Suprapubic skin (tissue), 4 donors: Measurements from ENCODE around the gene PEX6. TPM values are rescaled to one million over a fixed set of nuclear protein-coding genes. Genes with fewer than 3 reads are reported as not detected.
"Not testable (repeated sequence)": the region's sequence is repeated elsewhere in the genome, so short reads cannot be mapped to it uniquely, and the experiment has no call there.

Experiments
- DNase-seq, 2 donors: peaks; one replicate each; pipeline ENCODE4 v3.0.0-alpha.2; 2019; ENCODE audit warnings: low spot score in 2 of 2
- H3K27ac ChIP-seq: fragments of 200-600 bp; sonication (generic); one replicate; pipeline ENCODE4 v1.5.1; 2019
- H3K27me3 ChIP-seq: fragments of 200-600 bp; sonication (generic); one replicate; pipeline ENCODE4 v1.5.1; 2019
- H3K36me3 ChIP-seq: fragments of 200-600 bp; sonication (generic); one replicate; pipeline ENCODE4 v1.5.1; 2019
- H3K4me1 ChIP-seq: fragments of 200-600 bp; sonication (generic); one replicate; pipeline ENCODE4 v1.5.1; 2019
- H3K4me3 ChIP-seq: fragments of 200-600 bp; sonication (generic); one replicate; pipeline ENCODE4 v1.5.1; 2019; ENCODE audit warnings: mild to moderate bottlenecking
- H3K9me3 ChIP-seq: fragments of 200-600 bp; sonication (generic); one replicate; pipeline ENCODE4 v1.5.1; 2019
- CTCF ChIP-seq, 2 donors: fragments of 200-600 bp in 1 of 2; fragments of 450-650 bp in 1 of 2; sonication (generic) in 1 of 2; IDR thresholded peaks; one replicate each; pipeline ENCODE4 v1.5.1; 2016 to 2019; ENCODE audit warnings: antibody characterized with exemption in 2 of 2, mild to moderate bottlenecking in 1 of 2, moderate library complexity in 1 of 2
- EP300 ChIP-seq: sonication (generic); formaldehyde crosslinking; IDR thresholded peaks from one replicate; pipeline ENCODE4 v1.6.1; 2017; ENCODE audit warnings: antibody characterized with exemption
- POLR2A ChIP-seq, 2 donors: fragments of 450-650 bp; IDR thresholded peaks; one replicate each; pipeline ENCODE4 v1.6.1; 2017; ENCODE audit warnings: antibody characterized with exemption in 2 of 2, mild to moderate bottlenecking in 2 of 2, moderate library complexity in 2 of 2
- POLR2AphosphoS5 ChIP-seq, 3 donors: sonication (generic); formaldehyde crosslinking; IDR thresholded peaks; one replicate each; pipeline ENCODE4 v1.6.1; 2017; ENCODE audit warnings: antibody characterized with exemption in 3 of 3
- WGBS: methylation state at CpG from one replicate; pipeline ENCODE4 v1.1.5; 2018; 5-methylcytosine and 5-hydroxymethylcytosine counted together
- total RNA-seq, 4 donors: library from RNA; depleted of rRNA; stranded (reverse); fragments of >200 nt; gene quantifications; one replicate each; pipeline ENCODE4 v1.1.0, GENCODE V29; 2016

PEX6 gene
- total RNA-seq, 4 donors from 2014 or later: 18.6 to 48.0 (median 22.8) TPM

DNA sequence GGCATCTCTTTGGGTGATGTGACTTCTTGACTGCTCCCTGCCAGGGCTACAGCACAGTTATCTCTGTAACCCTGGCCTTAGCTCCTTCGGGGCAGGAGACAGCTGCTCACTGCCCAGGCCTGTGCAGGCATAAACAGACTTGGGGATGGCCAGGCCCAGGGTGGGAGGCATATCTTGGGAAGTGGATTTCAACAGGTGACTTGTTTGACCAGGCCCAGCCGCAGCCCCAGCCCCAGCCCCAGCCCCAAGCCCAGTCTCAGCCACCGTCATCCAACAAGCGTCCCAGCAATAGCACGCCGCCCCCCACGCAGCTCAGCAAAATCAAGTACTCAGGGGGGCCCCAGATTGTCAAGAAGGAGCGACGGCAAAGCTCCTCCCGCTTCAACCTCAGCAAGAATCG, 27.3 kb upstream of the PEX6 start:
- Histone ChIP-seq H3K4me3 (no peak overlapping the region), H3K27me3 (no peaks in the 10 kb centered on the region), H3K36me3 (peaks cover 58% of the 10 kb centered on the region), H3K4me1 (no peaks in the 10 kb centered on the region), H3K9me3 (no peaks in the 10 kb centered on the region), H3K27ac (no peak overlapping the region)
- DNase-seq: no peak
- WGBS: 96% methylated on average over 9 of the region's 11 CpGs
- TF ChIP-seq POLR2AphosphoS5 (IDR thresholded peaks at IDR 0.05) (no peak), POLR2A (IDR thresholded peaks at IDR 0.05) (no peak), CTCF (IDR thresholded peaks at IDR 0.05) (no peak), EP300 (no peak)

DNA sequence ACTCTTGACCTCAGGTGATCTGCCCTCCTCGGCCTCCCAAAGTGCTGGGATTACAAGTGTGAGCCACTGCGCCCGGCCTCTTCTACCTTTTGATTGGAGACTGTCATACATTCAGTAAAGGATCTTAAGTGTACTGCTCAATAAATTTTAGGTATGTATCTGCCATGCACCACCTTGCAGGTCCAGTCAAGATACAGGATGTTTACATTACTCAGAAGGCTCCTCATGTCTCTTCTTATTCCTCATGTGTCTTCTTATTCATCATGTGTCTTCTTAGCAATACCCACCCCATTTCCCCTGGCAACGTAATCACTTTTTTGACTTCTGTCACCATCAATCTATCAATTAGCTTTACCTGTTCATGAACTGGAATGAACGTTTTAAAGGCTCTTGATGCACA, 26.9 kb upstream of the PEX6 start:
- DNase-seq: no peak
- Histone ChIP-seq H3K36me3 (peaks cover 54% of the 10 kb centered on the region), H3K27ac (no peak overlapping the region), H3K4me1 (no peaks in the 10 kb centered on the region), H3K4me3 (no peak overlapping the region), H3K9me3 (no peaks in the 10 kb centered on the region), H3K27me3 (no peaks in the 10 kb centered on the region)
- WGBS: 95% methylated on average over 5 of the region's 5 CpGs
- TF ChIP-seq CTCF (IDR thresholded peaks at IDR 0.05) (no peak), POLR2A (IDR thresholded peaks at IDR 0.05) (no peak), POLR2AphosphoS5 (IDR thresholded peaks at IDR 0.05) (no peak), EP300 (no peak)

- Histone ChIP-seq H3K36me3 (peaks cover 17% of the 10 kb centered on the region), H3K4me3 (no peak overlapping the region), H3K4me1 (no peaks in the 10 kb centered on the region), H3K9me3 (no peaks in the 10 kb centered on the region), H3K27ac (no peak overlapping the region), H3K27me3 (no peaks in the 10 kb centered on the region)
- WGBS: 97% methylated on average over 8 of the region's 8 CpGs
- TF ChIP-seq CTCF (IDR thresholded peaks at IDR 0.05) (no peak), EP300 (no peak), POLR2AphosphoS5 (IDR thresholded peaks at IDR 0.05) (no peak), POLR2A (IDR thresholded peaks at IDR 0.05) (no peak)
- DNase-seq: no peak
These were observed 22.9 kb upstream of the PEX6 start for GRCh38 chr6:43001843-43002242.

GRCh38 chr6:42998205-42998604, 19.2 kb upstream of the PEX6 start:
- H3K9me3 ChIP-seq, H3K36me3 ChIP-seq, DNase-seq, H3K4me1 ChIP-seq, H3K27ac ChIP-seq, H3K27me3 ChIP-seq, H3K4me3 ChIP-seq: not testable (repeated sequence)
- 94% methylated on average over 9 of the region's 9 CpGs for WGBS

GRCh38 chr6:42996513-42996912, 17.5 kb upstream of the PEX6 start:
- DNase-seq: no peak
- Histone ChIP-seq H3K27ac (no peak overlapping the region), H3K4me3 (no peak overlapping the region), H3K9me3 (no peaks in the 10 kb centered on the region), H3K4me1 (no peaks in the 10 kb centered on the region), H3K36me3 (peaks cover 3% of the 10 kb centered on the region), H3K27me3 (no peaks in the 10 kb centered on the region)
- TF ChIP-seq CTCF (IDR thresholded peaks at IDR 0.05): no peak
- no peak for TF ChIP-seq EP300
- TF ChIP-seq POLR2AphosphoS5 (IDR thresholded peaks at IDR 0.05): no peak
- no peak for TF ChIP-seq POLR2A (IDR thresholded peaks at IDR 0.05)

DNA sequence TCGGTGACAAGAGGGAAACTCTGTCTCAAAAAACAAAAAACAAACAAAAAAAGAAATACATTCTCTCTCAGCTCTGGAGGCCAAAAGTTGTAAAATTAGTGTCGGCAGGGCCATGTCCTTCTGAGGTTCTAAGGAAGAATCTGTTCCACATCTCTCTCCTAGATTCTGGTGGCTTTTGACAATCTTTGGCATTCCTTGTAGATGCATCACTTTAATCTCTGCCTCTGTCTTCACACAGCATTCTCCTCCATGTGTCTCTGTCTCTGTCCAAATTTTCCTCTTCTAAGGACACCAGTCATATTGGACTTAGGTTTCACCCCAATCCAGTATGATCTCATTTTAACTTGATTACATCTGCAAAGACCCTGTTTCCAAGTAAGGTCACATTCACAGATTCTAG, 14.5 kb upstream of the PEX6 start:
- TF ChIP-seq POLR2A (IDR thresholded peaks at IDR 0.05) (no peak), EP300 (no peak), CTCF (IDR thresholded peaks at IDR 0.05) (no peak), POLR2AphosphoS5 (IDR thresholded peaks at IDR 0.05) (no peak)
- Histone ChIP-seq H3K27ac (no peak overlapping the region), H3K4me3 (no peak overlapping the region), H3K36me3 (peaks cover 23% of the 10 kb centered on the region), H3K27me3 (no peaks in the 10 kb centered on the region), H3K4me1 (peaks cover 7% of the 10 kb centered on the region), H3K9me3 (no peaks in the 10 kb centered on the region)
- no peak for DNase-seq
- 88% methylated on average over 2 of the region's 2 CpGs for WGBS
